A172 (cell line): ENCODE measurements around the gene CHMP6. TPM values are rescaled to one million over a fixed set of nuclear protein-coding genes. Genes with fewer than 3 reads are reported as not detected.

Source experiments
- DNase-seq: peaks from one replicate; pipeline ENCODE4 v3.0.0-alpha.2; 2015; ENCODE audit warnings: low spot score
- total RNA-seq: library from RNA; depleted of rRNA; stranded (reverse); fragments of >200 nt; shearing (Covaris generic); gene quantifications from 2 replicates; pipeline ENCODE4 v1.2.3, GENCODE V29; 2014; rRNA removed

The CHMP6 gene
- total RNA-seq, 1 experiment from 2014 or later = 15.1 TPM

DNA sequence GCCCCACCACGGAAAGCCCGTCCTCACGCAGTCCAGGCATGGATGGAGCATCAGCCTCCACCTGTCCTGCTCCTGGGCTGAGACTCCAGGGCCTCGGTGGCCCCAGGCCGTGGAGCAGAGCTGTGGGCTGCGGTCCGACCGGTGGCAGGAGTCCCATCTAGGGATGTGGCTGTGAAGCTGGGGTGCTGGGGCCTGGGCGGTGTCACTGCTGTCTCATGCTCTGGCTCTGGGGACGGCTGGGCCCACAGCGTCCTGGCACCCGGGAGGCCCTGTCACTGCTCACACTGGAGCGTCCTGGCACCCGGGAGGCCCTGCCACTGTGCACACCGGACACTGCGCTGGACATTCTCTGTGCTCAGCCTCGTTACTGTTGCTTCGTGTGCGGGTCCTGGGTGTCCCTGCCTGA, 51.7 kb downstream of the CHMP6 start:
- no peak for DNase-seq

DNA sequence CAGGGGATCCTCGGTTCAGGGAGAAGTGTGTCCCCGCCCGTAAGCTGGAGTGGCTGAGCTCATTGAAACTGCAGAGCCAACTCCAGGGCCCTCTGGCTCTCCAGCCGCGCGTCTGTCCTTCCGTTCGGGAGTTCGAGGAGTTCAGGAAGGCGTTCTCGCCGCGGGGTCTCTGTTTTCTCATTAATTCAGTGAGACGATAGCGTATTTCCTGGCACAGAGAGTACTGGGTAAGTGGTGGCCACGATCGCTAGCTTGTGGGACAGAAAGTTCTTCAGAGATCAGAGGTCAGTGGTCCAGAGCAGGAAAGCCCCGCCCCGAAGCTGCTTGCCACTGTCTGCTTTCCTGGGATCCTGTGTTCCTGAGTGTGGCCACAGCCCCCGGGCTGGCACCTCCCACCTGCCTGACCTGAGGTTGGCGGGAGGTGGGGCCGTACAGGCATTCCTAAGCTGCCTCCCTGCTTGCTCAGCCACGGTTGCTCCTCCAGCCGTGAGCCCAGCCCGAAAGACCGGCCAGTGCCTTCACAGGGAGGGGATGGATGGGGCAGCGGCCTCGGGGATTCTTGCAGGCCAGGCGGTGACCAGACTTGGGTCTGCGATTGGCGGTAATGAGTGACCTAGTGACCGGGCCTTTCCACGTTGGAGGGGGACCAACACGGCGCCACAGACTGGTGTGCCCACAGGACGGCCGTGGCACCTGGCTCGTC, 52.2 kb downstream of the CHMP6 start:
- peak; percentile 96 for DNase-seq

DNA sequence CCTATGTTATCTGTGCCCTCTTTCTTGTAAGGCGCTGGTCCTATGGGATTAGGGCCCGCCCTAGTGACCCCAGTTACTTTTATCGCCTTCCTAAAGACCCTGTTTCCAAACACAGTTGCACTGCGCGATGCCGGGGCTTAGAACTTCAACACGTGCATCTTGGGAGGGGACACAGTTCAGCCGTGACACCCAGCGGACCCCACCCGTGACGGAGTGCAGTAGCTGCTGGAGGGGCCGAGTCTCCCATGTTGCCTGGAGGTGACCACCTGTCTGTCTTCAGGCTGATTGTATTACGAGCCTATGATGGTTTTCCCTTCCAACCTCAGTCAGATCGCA, 52.8 kb downstream of the CHMP6 start:
- no peak for DNase-seq

DNA sequence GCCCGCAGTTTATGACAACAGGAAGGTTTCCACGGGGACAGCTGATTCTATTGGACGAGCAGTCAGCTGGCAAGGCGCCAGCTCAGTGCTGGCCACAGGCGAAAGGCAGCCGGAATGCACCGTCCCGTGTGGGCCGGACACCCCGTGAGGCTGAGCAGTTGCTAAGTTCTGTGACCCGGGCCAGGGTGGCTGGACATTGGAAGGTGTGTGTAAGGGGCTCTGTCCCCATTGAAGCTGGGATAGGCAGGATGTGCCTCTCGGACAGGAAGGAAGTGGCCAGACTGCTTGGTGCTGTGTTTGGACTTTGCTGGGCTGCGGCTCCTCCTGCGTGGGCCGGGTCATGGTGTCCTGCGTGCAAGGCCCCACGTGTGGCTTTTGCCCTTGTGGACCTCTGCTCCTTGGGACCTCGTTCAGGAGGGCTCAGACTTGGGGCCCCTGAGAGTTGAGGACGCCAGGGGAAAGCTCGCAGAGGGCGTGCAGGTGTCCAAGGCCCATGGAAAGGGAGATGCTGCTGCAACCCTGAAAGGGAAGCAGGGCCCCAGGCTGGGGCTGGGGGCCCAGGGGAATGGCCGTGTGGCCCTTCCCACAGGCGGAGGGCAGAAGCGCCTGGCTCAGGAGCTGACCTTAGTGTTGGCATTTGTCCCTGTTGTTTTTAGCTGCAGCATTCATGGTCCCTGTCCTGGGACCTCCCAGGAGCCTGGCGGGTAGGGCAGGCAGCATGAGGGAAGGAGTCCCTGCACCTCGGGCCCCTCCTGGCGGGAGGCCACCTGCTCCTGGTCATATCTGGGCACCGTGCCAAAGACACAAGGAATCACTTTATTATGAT, 53.3 kb downstream of the CHMP6 start:
- DNase-seq = peak; percentile 85

DNA sequence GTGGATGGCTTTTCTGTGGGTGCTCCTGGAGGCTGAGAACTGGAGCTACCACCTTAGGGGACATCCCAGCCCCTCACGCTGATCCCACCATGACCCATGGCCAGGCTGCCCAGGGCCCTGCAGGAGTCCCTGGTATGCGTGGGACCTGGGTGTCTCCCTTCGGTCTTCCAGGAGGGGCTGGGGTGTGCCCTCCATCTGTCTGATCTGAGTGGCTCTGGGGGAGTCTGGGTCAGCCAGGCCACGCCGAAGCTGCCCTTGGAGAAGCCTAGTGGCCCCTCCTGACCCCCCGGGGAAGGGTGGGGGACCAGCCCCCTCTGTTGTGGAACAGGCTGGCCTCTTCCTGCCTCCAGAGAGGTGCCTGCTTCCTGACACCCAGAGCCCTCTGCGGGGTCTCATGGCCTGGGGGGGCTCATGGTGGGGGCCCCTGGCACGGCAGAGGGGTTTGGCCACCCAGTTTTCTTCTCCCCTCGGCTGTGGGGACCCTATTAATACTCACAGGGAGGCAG, 54.0 kb downstream of the CHMP6 start:
- no peak for DNase-seq

DNA sequence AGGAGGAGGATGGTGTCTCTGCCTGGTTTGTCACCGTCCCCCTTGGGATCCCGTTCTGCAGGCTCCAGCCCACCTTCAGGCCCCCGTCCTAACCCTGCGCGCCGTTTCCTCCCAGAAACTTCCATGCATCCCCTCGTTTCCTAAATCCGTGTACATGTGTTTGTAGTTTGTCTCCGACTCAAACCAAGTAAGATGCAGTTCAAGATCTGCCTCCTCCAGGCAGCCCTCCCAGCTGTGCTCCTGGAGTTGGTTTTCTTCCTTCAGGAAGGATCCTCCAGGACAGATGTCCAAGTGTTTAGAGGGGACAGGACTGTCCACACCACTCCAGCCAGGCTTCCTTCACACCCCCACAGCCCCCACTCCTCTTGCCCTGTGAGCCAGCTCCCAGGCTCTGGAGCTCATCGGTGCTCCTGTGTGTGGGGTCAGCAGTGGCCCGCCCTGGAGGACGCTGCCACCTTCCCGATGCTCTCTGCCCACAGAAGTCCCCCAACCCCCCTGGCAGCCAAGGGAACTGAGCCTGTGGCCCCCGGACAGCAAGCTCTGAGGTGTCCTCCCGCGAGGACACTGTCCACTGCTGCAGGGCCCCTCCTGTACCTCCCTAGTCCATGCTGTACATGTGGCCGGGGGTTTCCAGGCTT, 54.6 kb downstream of the CHMP6 start:
- no peak for DNase-seq

DNA sequence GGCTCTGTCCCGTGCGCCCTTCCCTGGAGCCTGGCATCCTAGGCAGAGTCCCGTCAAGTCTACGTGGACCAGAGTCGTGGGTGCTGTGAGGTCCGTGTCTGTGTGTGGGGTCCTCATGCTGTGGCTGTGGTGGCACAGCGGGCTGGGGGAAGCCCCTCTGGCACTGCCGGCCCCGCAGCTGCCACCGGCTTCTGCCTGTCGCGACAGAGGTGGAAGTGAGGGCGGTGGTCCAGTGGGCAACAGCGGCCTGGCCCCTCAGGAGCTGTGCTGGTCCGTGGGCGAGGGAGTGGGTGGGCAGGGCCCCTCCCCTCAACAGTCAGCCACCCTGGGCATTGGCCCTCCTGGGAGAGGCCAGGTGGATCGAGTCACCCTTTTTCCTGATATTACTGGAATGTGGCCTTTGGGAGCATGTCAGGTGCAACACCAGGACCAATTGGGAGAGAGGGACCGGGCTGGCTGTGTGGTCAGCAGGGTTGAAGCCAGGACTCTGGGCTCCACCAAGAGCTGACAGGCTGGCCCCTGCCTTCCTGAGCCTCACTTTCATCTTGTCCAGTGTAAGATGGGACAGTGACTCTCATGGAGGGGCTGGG, 55.2 kb downstream of the CHMP6 start:
- DNase-seq = peak; percentile 47

DNA sequence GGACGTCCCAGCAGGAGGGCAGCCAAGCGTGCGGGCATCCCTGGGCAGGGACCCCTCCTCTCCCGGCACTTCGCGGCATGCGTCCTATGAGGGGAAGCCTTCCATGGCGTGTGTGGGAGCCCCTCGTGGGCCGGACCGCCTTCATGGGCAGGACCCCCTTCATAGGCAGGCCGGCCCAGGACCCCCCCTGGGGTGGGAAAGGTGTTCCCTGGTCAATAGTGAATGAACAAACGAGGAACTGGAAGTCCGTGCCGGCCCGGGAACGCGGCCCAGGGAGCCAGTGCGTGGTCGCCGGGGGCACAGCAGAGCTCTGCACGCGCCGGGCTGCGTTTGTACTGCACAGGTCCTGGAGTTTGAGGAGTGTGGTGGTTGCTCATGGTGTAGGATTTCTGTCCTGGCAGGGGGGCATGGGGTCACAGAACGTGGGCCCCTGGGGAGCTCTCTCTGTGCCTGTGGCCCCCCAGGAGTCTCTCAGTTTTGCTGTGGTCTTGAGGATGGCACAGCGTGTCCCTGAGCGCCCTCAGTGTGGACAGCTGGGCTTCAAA, 57.3 kb downstream of the CHMP6 start:
- no peak for DNase-seq

DNA sequence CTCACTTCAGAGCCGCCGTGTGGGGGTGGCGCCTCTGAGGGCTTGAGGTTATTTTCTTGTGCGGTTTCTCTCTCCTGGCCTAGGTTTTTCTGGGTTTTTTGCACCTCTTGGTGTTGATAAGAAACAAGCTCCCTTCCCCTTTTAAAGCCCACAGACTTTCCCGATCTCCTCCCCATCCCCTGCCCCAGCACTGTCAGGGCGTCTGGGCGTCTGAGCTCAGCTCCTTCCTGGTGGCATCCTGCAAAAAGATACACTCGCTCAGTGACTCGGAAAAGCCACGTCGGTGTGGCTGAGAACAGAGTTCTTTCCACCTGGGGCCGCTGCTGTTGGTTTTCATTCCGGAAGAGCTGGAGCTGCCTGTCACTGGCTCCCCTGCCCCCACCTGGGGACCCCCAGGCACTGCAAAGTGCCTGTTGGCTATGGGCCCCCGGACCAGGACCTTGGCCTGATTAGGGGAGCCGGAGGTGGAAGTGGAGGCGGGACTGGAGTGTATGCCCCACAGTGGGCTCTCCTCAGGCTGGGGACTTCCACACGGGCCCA, 57.8 kb downstream of the CHMP6 start:
- peak; percentile 46 for DNase-seq

Other genes with a start within 250 kb of the CHMP6 start
- gene BAIAP2, start 43.3 kb downstream of the CHMP6 start, total RNA-seq = 83.1 and 89.5 TPM in 2 replicates
- gene PVALEF, start 173.7 kb downstream of the CHMP6 start, total RNA-seq = not detected in 2 replicates
- 0.28 and 0.41 TPM in 2 replicates for gene AATK, start 174.4 kb downstream of the CHMP6 start, total RNA-seq
- gene CEP131, start 231.1 kb downstream of the CHMP6 start, total RNA-seq = 10.0 and 21.1 TPM in 2 replicates
- gene TEPSIN, start 247.2 kb downstream of the CHMP6 start, total RNA-seq = 21.4 and 24.1 TPM in 2 replicates
- gene NDUFAF8, start 247.5 kb downstream of the CHMP6 start, total RNA-seq = 100 and 123 TPM in 2 replicates